Skin epidermis (tissue), 12 donors: ENCODE data around the gene CCL27.

Experiments used
- H3K27ac ChIP-seq, 21 experiments: fragments of 200-600 bp; sonication (generic) in 11 of 21; one replicate each; pipeline ENCODE4 v1.5.0; 2020; ENCODE audit warnings: mild to moderate bottlenecking in 3 of 21, inconsistent platforms in 2 of 21, moderate library complexity in 2 of 21
- H3K4me3 ChIP-seq, 7 experiments: fragments of 200-600 bp; sonication (generic) in 2 of 7; one replicate each; pipeline ENCODE4 v1.5.0; 2020; ENCODE audit warnings: inconsistent platforms in 2 of 7, mild to moderate bottlenecking in 2 of 7, moderate library complexity in 1 of 7

CCL27 gene

DNA sequence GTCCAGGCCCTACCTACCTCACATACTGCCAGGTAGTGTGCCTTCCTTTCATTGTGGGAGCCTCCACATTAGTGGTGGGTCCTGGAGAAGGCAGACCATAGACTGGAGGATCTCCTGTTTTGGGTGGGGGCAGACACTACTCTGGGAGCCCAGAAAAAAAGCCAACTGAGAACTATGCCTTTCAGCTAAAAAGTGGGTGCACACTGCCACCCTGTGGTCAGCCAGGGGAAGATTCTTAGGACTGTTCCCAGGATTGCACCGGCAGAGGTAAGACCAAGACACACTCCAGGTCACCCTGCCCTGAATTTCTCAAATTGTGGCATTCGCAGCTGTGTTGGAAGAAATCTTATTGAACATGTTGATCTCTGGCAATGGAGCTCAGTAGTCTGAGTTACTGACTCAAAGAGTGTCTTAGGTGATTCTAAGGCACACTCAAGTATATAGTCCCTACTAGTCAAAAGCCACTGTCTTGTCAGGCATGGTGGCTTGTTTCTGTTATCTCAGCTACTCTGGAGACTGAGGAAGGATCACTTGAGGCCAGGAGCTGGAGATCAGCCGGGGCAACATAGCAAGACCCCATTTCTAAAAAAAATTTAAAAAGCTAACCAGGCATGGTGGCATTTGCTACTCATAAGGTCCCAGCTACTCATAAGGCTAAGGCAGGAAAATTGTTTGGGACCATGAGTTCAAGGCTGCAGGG is 28.5 kb downstream of the CCL27 start:
- H3K27ac ChIP-seq: peak overlapping the region in 1 of 21 experiments; percentile 1
- H3K4me3 ChIP-seq: no peak overlapping the region

DNA sequence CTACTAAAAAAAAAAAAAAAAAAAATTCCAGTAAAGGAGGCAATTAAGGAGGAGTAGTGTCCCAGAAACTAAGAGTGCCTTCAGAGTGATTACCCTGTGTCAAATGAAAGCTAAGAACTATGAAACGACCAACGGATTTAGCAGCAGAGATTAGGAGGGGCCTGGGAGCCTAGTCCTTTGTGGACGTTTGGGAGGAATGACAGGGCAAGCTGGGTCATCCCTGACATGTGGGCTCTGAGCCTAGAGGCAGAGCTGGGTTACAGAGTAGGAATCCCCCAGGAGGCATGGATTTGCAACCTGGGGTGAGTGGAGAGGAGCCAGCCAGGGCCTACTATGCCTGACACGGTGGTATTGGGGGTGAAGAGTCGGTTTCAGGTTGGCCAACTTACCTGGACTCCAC is 29.3 kb downstream of the CCL27 start:
- peak overlapping the region in 1 of 21 experiments; percentile 1 for H3K27ac ChIP-seq
- H3K4me3 ChIP-seq: no peak overlapping the region

DNA sequence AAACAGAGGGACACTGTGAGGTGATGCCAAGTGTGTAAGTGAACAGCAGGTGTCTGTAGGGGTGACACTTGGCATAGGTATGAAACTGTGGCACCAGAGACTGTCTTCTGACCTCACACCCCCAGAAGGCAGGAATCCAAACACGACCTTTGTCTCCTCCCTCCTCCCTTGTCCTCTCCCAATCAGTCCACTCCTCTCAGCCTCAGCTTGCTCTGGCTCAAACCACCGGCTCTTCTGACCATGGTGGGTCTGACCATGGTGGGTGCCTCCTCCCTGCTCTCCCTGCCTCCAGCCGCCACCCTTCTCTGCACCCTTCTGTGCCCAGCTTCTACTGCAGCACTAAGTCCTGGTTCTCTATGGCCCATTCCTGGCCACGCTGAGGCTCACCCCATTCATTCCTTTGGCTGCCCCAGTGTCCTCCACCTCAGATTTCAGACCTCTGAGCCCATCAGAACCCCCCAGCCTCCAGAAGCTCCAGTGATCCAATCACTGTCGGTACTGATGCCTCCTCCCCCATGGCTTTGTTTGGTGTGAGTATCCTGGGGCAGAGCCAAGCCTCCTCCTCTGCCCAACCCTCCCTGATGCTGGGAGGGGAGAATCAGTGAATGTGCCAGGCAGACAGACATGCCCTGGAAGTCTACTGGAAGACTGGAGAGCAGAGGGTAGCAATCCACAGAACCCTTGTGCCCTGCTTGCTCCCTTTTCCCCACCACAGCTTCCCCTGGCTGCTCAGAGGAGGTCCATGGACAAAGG is 31.9 kb downstream of the CCL27 start:
- Histone ChIP-seq H3K27ac (no peak overlapping the region), H3K4me3 (no peak overlapping the region)

DNA sequence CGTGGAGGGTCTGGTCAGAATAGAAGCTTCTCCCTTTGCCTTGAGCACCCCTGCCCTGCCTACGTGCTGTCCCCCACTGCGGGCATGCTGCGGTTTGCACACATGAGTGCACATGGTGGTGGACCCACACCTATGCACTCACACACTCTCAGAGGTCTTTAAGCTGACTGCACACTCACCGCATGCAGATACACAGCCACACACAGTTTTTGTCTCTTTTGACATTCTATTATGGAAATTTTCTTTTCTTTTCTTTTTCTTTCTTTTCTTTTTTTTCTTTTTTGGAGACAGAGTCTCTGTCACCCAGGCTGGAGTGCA is 33.0 kb downstream of the CCL27 start:
- Histone ChIP-seq H3K4me3 (no peak overlapping the region), H3K27ac (no peak overlapping the region)

DNA sequence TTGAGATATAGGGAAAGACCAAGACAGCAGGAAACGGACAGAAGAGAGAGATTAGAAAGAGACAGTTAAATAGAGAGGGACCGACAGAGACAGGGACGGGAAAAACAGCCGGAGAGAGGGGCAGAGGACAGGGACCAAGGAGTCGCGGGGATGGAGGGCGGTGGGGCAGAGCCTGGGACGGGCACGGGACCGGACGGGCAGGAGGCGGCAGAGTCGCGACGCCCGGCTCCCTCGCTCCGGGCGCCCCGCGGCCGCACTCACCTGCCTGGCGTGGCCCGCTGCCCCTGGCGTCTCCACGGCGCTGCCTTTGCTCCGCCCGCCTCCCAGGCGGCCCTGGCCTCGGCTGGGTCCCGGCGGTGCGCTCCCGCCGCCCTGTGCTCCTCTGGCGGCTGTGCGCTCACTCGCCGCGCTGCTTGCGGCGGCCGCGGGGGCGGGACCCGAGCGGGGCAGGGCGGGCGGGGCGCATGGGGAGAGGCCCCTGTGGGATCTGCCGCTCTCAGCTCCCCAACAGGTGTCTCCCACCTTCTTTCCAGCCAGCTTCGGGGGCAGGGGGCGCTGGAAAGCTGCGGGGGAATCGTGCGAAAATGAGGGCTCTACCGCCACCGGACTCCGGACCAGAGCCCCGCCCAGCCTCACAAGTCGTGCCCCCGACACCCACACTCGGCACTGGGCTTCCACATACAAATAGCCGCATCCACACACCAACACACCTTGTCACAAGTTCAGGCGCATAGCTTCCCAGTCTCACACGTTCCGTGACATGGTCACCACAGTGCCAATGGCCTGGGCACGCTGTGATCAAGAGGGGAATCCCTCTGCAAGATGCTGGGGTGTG is 33.6 kb downstream of the CCL27 start, which contains the start of gene ARID3C:
TSS of gene ARID3C (minus strand) at position 411 of the 835 bp plus-strand sequence. CDS start 1,052 bp downstream, outside the sequence.
- no peak within 1 kb of the TSS for H3K27ac ChIP-seq
- H3K4me3 ChIP-seq: peak within 1 kb of the TSS; percentile 2 to 42 (median 14)

DNA sequence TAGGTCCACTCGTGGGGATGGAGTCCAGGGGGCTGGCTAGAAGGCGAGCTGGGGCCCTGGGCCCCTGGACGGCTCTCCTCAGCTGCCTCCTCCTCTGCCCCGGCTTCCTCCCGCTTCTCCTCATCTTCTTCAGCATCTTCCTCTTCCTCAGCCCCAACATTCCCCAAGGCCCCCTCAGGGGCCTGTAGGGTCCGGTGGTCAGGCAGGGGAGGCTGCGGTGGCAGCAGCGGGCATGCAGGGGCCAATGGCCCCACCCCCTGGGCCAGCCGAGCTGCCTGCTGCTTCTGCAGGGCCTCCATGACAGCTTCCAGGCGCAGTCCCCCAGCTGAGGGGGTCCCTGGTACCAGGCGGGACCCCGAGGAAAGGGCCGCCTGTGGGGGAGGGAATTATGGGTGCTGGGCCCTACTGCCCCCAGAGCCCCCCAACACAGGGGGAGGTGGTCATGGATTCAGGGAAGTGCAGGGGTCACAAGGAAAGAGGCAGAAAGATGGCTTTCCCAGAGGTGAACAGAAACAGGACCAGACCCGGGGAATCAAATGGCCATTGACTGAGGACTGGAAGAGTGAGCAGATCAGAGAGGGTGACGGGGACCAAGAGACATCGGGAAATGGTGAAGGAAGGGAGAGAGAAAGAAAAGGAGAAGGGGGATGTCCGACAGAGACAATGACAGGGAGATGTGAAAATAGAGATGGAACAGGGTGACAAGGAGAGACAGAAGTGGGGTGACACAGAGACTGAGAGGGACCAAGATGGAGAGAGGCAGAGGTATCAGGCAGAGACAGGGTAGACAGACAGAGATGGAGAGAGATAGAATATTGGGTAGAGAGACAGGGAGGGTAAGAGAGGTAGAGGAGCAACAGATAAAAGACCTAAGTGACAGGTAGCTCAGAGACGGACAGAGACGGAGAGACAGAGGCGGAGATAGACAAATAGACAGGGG is 34.5 kb downstream of the CCL27 start:
- no peak overlapping the region for H3K27ac ChIP-seq
- peak overlapping the region in 1 of 7 experiments; percentile 42 for H3K4me3 ChIP-seq

DNA sequence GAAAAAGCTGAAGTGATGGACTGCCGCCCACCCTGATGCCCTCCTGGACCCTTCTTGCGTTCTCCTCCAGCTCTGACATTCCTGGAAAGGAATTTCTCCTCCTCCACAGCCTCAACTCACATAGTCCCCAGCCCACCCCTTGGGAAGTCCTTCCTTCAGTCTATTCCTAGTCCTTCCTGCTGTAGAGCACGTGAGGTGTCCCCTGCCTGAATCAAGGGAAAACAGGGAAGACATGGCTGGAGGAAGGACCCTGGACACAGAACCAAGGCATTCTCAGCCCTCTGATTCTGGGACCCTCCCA is 37.3 kb downstream of the CCL27 start:
- H3K4me3 ChIP-seq: no peak overlapping the region
- H3K27ac ChIP-seq: no peak overlapping the region

DNA sequence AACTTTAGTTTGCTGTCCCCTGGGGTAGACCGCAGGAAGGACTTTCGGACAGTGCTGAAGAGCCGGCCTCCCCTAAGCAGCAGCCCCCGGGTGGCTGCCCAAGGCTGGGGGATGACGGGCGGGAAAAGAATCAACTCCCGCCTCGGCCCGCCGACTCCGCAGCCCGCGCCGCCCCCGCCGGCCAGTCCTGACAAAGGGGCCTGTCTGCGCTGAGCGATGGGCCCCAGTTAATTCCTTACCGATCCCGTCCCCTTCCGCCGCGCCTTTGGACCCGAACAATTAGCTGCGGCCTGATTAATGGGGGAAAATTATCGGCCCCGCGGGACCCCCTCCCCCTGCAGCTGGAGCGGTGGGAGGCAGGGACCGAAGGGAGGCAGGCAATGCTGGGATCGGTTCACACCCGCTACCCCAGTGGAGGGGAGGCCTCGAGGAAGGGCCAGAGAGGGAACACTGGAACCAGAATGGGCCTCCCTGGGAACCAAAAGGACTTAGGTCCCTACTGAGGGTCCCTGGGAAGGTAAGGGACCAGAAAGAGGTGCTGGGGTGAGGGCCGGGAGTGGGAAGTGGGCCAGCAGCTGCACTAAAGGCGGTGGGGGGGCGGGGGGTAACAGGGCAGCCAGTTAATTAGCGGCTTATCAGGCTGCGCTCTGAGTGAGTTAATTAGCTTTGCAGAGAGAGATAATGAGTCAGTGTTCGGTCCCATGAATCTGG is 37.8 kb downstream of the CCL27 start:
- Histone ChIP-seq H3K4me3 (no peak overlapping the region), H3K27ac (no peak overlapping the region)

DNA sequence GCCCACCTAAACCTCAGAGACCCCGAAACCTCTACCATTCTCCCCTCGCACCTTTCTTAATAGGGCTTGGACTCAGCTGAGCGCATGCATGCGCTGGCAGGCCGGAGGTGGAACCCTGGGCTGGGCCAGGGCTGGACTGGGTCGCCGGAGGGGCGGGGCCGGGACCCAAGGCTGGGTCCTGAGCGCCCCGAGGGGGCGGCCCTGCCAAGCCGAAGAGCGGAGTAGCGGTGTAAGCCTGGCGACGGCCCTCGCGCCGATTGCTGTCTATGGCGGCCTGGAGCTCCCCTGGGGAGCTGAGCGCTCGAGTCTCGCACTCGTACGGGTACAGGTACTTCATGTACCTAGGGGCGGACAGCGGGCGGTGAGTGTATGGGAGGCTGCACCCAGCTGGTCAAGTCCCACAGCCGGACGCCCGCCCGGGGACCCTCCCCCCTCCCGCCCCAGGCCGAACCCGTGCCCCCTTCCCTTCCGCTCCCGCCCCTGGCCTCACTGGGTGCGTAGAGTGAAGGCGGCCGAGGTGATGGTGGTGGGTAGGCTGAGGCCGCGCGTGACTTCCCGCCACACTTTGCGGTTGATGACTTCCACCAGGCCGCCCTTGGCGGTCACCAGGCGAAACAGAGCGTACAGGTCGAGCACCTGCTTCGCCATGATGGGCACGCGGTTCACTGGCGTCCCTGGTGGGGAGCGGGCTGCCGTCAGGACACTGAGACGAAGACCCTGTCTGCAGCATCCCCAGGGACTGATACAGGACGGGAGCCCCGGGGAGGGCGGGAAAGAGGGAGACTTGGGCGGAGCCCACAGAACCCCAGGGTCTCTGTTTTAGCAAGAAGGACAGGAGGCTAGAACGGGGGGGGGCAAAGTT is 38.9 kb downstream of the CCL27 start:
- H3K4me3 ChIP-seq: no peak overlapping the region
- H3K27ac ChIP-seq: no peak overlapping the region

DNA sequence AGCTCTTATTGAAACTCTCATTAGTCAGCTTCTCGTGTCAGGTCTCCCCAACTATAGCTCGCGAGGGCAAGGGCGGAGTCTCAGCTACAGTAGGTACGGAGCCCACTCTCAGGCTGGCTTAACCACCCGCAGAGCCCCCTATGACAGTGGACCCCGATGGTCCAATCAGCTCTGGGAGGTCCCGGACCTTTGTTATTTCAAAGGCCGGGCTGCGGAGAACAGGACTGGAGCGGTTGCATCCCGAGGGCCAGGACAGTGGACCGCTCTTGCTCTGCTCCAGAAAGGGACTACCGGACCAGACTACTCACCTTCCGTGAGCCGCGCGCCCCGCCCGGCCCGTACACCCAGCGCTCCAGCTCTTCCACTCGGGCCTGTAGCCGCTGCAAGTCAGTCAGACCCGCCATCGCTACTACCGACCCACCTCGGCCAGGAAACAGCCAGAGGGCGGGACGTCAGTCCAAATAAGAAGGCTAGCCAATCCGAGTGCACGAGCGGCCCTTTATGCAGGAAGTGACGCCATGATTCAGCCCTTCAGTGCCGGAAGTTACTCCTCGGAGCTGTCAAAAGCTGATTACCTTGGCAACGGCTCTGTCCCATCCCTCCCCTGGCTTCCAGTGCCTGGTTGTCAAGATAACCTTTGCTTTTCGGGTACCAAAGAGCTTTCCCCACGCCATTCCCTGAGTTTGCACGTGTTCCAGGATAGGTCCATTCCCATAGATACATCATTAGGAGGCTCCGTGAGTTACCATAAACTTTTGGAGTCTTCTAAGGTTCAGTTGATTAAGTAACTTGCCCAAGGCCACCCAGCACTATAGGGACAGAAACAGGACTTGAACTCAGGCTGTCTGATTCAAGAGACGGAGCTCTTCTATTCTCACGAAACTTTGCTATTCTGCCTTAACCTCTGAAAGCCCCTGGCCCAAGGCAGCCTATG is 42.1 kb downstream of the CCL27 start, which contains the start of gene DCTN3:
TSS of gene DCTN3 (minus strand) at position 435 of the 934 bp plus-strand sequence. CDS start at position 404, 31 bp downstream.
- H3K4me3 ChIP-seq: peak within 1 kb of the TSS; percentile 59 to 93 (median 68)
- peak within 1 kb of the TSS; percentile 28 to 86 (median 76) for H3K27ac ChIP-seq

DNA sequence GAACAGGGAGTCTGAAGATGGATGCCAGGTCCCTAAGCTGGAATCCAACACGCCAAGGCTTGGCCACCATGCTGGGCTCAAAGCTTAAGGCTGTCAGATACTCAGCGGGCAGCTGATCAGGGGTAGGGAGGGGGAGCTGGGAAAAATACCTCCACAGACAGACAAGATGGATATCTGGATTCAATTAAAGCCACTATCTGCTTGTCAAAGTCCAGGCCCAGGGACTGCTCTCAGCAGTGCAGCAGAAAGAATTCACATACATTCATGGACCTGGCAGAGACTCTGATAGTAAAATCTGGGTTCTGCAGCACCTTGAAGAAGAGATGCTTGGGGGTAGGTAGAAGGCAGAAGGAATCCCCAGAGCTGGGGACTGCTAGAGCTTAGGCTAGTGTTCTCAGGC is 47.3 kb downstream of the CCL27 start:
- no peak overlapping the region for H3K4me3 ChIP-seq
- H3K27ac ChIP-seq: no peak overlapping the region

DNA sequence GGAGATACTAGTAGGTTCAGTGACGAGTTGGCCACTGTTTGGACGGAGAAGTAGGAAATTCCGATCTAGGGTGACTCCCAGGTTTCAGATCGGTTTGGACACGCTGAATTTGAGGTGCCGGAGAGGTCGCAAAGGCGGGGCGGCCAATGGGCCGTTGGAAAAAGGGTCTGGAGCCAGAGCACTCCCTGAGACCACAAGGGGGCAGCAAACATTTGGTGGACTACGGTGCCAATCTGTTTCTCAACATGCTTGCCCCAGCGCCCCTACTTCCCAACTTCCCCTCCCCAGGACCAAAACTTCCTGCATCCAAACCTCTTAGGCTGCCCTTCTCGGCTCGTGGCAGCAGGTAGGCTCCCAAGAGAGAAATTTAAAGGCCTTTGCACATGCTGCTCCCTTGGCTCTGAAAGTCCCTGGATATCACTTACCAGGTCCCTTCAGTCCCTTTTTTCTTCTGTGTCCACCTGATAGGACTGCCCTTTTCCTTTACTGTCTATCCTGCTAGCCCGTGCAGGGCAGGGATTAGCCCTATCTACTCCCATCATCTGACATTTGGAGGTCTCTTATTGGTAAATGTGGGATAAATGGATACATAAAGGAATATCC is 49.6 kb downstream of the CCL27 start:
- peak overlapping the region; percentile 50 to 77 (median 60) for H3K4me3 ChIP-seq
- H3K27ac ChIP-seq: peak overlapping the region in 17 of 21 experiments; percentile 81 to 97 (median 89)
